HEK293 (cell line): ENCODE data around the gene TBC1D22A.

ENCODE experiments used
- CTCF ChIA-PET: fragments of 350-600 bp; formaldehyde crosslinking; extraction: SDS; loops from one replicate; lab custom pipeline; 2021; ENCODE audit warnings: antibody characterized with exemption; lab: Yijun Ruan, JAX
- POLR2A ChIA-PET: fragments of 300-600 bp; formaldehyde crosslinking; extraction: SDS; loops from one replicate; lab custom pipeline; 2020; ENCODE audit warnings: antibody characterized with exemption, inconsistent platforms; lab: Yijun Ruan, JAX
- H3K27ac ChIP-seq: fragments of 200-500 bp; sonication (Bioruptor generic); 2 replicates; pipeline ENCODE4 v1.5.1; 2014; ENCODE audit warnings: low read depth, low read length, control low read depth, inconsistent platforms; ENCODE audit errors: extremely low read depth
- H3K36me3 ChIP-seq, 2 experiments: fragments of 200-500 bp in 1 of 2; sonication (Bioruptor generic) in 1 of 2; 1 replicate in 1 of 2; 2 replicates in 1 of 2; pipeline ENCODE4 v1.5.1; 2014 to 2017; ENCODE audit warnings: inconsistent platforms in 2 of 2, low read length in 2 of 2; ENCODE audit not compliant: control insufficient read depth in 2 of 2, insufficient read depth in 1 of 2
- H3K4me1 ChIP-seq: fragments of 200-500 bp; sonication (Bioruptor generic); 2 replicates; pipeline ENCODE4 v1.5.1; 2014; ENCODE audit warnings: mild to moderate bottlenecking, low read length, inconsistent platforms; ENCODE audit not compliant: control insufficient read depth, insufficient read depth
- H3K4me3 ChIP-seq: 2 replicates; pipeline ENCODE4 v1.5.1; 2011; ENCODE audit warnings: low read depth, mild to moderate bottlenecking, control low read depth, low read length, moderate library complexity
- H3K9me3 ChIP-seq: fragments of 200-500 bp; sonication (Bioruptor generic); 2 replicates; pipeline ENCODE4 v1.5.1; 2014; ENCODE audit warnings: low read depth, low read length, inconsistent platforms; ENCODE audit not compliant: control insufficient read depth, insufficient read depth
- GLIS1 ChIP-seq: fragments of 450-650 bp; formaldehyde crosslinking; IDR thresholded peaks from 2 replicates; pipeline ENCODE4 v1.5.1; 2016; ENCODE audit warnings: missing biosample characterization, missing genetic modification characterization
- GLIS2 ChIP-seq: fragments of 450-650 bp; formaldehyde crosslinking; IDR thresholded peaks from 2 replicates; pipeline ENCODE4 v1.5.1; 2016; ENCODE audit warnings: missing biosample characterization, missing genetic modification characterization
- MEIS1 ChIP-seq: sonication (generic); formaldehyde crosslinking; IDR thresholded peaks from 2 replicates; pipeline ENCODE4 v1.8.1; 2022; ENCODE audit warnings: missing genetic modification reagents, mild to moderate bottlenecking, borderline replicate concordance
- PRDM1 ChIP-seq: fragments of 450-650 bp; formaldehyde crosslinking; IDR thresholded peaks from 2 replicates; pipeline ENCODE4; 2016; ENCODE audit warnings: missing biosample characterization, missing genetic modification characterization
- ZIC2 ChIP-seq: fragments of 450-650 bp; formaldehyde crosslinking; IDR thresholded peaks from 2 replicates; pipeline ENCODE4 v1.5.1; 2016; ENCODE audit warnings: missing biosample characterization, missing genetic modification characterization
- ZNF366 ChIP-seq: fragments of 450-650 bp; formaldehyde crosslinking; conservative IDR thresholded peaks from 2 replicates; pipeline ENCODE4 v1.5.1; 2016; ENCODE audit warnings: missing biosample characterization, missing genetic modification characterization
- ZNF585B ChIP-seq: fragments of 450-650 bp; formaldehyde crosslinking; IDR thresholded peaks from 2 replicates; pipeline ENCODE4 v1.5.1; 2016; ENCODE audit warnings: missing biosample characterization, missing genetic modification characterization
- ZNF596 ChIP-seq: fragments of 450-650 bp; IDR thresholded peaks from 2 replicates; pipeline ENCODE4 v1.5.0; 2018; ENCODE audit warnings: missing biosample characterization, mild to moderate bottlenecking, missing genetic modification characterization, moderate library complexity
- TF ChIP-seq, protein P1 (sequence below): fragments of 450-650 bp; formaldehyde crosslinking; IDR thresholded peaks from 2 replicates; pipeline ENCODE4 v1.5.1; 2017; ENCODE audit warnings: missing biosample characterization, missing genetic modification characterization
- TF ChIP-seq, protein P2 (sequence below): fragments of 450-650 bp; formaldehyde crosslinking; IDR thresholded peaks from 2 replicates; pipeline ENCODE4 v1.5.1; 2017; ENCODE audit warnings: missing biosample characterization, missing genetic modification characterization

Gene TBC1D22A

DNA sequence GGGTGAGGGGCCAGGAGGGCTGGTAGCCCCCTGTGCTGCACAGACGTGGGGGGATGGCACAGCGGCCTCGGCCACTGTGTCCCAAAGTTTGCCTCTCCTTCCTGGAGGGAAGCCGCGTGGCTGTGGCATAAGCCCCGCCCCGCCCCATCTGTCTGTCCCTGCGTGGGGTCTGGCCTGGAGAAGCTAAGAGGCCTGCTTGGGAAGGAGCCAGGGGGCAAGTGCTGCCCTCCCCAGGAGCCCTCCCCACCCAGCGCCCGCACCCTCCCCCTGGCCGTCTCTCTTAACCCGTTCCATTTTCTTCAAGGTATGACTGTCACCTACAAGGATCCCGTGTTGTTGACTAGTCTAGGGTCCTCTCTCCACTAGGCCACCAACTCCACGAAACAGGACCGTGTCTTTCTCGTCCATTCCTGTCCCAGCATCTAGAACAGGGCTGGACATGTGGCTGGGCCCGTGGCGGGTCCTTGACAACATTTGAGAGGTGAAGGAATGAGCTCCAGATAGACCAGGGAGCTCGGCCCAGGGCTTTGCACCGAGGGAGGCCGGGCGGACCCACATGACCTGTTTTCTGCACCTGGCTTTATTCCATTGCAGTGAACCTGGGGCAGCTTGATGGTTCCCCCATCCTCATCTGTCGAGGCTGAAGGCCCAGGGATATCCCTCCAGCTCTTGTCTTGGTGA is 428.0 kb downstream of the TBC1D22A start:
- Histone ChIP-seq H3K9me3 (no peaks in the 10 kb centered on the region), H3K36me3 (no peaks in the 10 kb centered on the region), H3K4me3 (no peak overlapping the region), H3K4me1 (no peaks in the 10 kb centered on the region), H3K27ac (no peak overlapping the region)
- CTCF ChIA-PET: no interaction called here
- TF ChIP-seq GLIS1 (tag by site-specific recombination): peak; percentile 63
- TF ChIP-seq ZNF585B (tag by site-specific recombination): no peak
- POLR2A ChIA-PET: no interaction called here

DNA sequence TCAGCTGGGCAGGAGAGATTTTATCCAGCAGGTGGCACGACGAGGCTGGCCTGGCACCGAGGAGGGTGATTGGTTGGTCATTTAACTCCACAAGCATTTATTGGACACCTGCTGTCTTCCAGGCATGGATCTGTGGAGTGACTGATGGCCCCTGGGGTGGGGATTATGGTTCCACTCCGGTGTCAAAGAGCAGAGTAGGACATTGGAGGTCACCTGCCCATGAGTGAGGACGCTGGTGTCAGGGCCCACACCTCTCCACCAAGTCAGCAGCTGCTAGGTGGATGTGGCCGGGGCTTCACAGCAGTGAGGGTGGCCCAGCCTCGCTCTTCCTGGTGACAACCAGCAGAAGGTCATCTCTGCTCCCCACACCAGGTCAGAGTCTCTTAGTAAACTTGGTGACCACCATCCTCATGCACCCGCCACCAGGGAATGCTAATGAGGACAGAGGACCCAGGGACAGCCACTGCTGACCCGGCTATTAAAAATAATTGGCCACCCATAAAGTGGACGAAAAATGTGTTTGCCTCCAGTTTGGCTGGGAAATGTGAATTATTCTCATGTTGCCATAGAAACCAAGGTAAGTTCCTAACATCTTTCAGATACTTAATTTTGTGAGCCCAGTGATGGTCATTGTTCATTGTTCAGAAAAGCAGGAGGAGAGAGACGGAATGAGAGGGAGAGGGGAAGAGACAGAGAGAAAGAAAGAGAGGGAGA is 428.7 kb downstream of the TBC1D22A start:
- POLR2A ChIA-PET: no interaction called here
- Histone ChIP-seq H3K27ac (no peak overlapping the region), H3K4me3 (no peak overlapping the region)
- TF ChIP-seq, protein P1, sequence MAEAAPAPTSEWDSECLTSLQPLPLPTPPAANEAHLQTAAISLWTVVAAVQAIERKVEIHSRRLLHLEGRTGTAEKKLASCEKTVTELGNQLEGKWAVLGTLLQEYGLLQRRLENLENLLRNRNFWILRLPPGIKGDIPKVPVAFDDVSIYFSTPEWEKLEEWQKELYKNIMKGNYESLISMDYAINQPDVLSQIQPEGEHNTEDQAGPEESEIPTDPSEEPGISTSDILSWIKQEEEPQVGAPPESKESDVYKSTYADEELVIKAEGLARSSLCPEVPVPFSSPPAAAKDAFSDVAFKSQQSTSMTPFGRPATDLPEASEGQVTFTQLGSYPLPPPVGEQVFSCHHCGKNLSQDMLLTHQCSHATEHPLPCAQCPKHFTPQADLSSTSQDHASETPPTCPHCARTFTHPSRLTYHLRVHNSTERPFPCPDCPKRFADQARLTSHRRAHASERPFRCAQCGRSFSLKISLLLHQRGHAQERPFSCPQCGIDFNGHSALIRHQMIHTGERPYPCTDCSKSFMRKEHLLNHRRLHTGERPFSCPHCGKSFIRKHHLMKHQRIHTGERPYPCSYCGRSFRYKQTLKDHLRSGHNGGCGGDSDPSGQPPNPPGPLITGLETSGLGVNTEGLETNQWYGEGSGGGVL (tag by site-specific recombination): no peak
- peak; percentile 53 for TF ChIP-seq ZIC2 (tag by site-specific recombination)
- TF ChIP-seq, all 188 proteins: peak for 1
- no peaks in the 10 kb centered on the region for H3K9me3 ChIP-seq
- no peaks in the 10 kb centered on the region for H3K4me1 ChIP-seq
- H3K36me3 ChIP-seq: no peaks in the 10 kb centered on the region
- CTCF ChIA-PET: no interaction called here

DNA sequence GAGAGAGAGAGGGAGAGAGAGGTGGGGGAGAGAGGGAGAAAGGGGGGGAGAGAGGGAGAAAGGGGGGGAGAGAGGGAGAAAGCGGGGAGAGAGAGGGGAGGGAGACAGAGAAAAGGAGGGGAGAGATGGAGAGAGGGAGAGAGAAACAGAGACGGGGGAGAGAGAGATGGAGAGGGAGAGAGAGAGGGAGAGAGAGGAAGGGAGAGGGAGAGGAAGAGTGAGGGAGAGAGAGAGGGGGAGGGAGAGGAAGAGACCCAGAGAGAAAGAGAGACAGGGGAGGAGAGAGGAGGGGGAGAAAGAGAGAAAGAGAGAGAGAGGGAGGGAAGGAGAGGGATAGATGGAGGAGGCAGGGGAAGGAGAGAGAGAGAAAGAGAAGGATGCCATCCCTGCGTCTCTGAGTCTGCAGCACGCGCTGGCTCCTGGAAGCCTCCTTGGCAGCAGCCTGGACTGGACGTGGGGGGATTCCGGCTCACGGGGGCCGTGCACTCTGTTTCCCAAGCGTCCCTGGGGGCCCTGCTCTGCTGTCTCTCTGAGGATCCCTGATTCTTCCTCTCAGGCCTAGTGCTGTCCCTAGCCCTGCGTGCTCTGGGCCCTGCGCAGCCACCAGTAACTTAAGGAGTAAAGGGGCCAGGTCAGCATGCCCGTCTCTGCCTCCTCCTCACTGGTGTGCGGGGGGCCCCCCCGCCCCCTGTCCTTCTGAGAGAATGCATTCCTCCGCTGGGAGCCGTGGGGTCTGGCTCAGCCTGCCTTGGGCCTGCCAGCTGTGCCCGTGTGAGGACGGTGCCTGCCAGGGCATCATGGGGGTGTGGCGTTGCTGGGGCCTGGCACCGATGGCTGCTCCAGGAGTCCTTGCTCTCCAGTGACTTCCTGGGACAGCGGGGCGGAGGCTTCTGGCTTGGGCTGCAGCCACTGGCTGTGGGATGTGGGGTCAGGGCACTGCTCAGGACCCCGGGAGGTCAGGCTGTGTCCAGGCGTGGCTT is 429.5 kb downstream of the TBC1D22A start:
- Histone ChIP-seq H3K4me3 (no peak overlapping the region), H3K27ac (no peak overlapping the region), H3K4me1 (no peaks in the 10 kb centered on the region), H3K9me3 (no peaks in the 10 kb centered on the region), H3K36me3 (no peaks in the 10 kb centered on the region)
- TF ChIP-seq GLIS2 (tag by site-specific recombination) (0 out of 2 replicates have a peak, but pooled peaks have one; percentile 7), PRDM1 (tag by site-specific recombination) (peak; percentile 95), ZNF585B (tag by site-specific recombination) (no peak), MEIS1 (no peak), ZNF596 (peak; percentile 75), ZNF366 (peak; percentile 68; the same call in 1 of the 2 replicates)
- TF ChIP-seq, protein P1 (tag by site-specific recombination): peak; percentile 41; the same call in 1 of the 2 replicates
- TF ChIP-seq, protein P2, sequence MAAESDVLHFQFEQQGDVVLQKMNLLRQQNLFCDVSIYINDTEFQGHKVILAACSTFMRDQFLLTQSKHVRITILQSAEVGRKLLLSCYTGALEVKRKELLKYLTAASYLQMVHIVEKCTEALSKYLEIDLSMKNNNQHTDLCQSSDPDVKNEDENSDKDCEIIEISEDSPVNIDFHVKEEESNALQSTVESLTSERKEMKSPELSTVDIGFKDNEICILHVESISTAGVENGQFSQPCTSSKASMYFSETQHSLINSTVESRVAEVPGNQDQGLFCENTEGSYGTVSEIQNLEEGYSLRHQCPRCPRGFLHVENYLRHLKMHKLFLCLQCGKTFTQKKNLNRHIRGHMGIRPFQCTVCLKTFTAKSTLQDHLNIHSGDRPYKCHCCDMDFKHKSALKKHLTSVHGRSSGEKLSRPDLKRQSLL (tag by site-specific recombination): no peak
- POLR2A ChIA-PET: no interaction called here
- CTCF ChIA-PET: no interaction called here
